Fibroblast of skin of left quadriceps (primary cell): ENCODE data around the gene FNTB.

ENCODE experiments used
- DNase-seq, 2 experiments: peaks; one replicate each; pipeline ENCODE4 v3.0.0-alpha.2; 2013; ENCODE audit warnings: low read depth in 2 of 2

The FNTB gene

DNA sequence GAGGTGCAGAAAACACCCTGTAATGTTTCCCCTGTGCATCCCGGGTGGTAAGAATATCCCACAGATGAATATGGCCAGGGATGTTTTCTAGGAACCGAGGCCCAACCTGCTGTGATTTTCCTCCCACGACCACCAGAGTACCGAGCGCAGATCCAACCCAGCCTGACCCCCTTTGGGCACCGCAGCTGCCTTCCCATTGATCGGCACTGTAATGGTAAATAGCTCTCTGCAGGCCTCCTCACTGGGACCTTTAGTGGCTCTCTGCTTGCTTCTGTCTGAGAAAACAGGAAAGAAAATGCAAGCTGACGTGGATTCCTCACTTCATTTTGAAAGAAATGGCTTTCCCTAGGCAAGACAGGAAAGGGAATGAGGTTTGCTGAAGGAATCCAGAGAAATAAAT lies 12.1 kb upstream of the FNTB start:
- DNase-seq: no peak

DNA sequence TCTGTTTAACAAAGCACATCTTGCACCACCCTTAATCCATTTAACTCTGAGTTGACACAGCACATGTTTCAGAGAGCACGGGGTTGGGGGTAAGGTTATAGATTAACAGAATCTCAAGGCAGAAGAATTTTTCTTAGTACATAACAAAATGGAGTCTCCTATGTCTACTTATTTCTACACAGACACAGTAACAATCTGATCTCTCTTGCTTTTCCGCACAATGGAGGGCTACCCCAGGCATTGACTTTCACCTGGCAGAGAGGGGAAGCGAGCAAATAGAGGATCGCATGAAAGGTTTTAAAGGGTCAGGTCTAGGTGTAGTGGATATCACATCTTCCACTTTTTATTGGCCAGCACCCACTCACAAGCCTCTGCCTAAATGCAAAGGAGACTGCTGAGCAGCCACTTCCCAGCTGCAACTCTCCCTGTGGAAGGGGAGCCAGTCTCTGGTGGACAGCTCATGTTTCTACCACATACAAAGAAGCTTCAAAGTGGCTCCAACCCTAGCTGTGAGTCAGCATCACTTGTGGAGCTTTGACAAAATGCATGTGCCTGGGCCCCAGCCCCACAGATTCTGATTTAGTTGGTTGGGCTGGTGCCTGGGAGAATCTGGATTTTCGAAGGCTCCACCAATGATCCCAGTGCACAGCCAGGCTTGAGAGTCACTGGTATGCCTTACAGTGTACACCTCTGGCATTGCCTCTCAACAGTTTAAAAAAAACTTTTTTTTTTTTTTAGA lies 7.2 kb upstream of the FNTB start:
- no peak for DNase-seq

GRCh38 chr14:64983439-64984310 lies 3.0 kb upstream of the FNTB start:
- peak in 1 of 2 experiments; percentile 28 for DNase-seq

- no peak for DNase-seq
Observed at GRCh38 chr14:64987438-64987767, 708 bp downstream of the FNTB start.

DNA sequence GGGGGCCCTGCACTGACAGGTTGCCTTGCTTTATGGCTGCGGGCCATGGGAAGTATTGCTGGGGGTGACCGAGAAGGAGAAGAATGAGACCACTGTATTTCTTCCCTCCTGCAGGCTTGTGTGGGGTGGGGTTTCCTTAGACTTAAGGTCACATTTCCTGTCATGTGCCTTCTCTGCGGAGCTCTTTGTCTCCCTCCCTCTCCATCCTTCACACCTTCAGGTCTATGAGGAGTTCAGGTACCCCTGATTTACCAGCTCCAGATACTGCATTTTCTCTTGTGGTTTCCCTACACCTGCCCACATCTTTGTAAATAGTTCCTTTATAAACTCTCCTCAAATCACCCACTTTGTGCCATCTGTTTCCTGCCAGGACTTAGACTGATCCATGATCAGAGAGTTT lies 3.6 kb downstream of the FNTB start:
- DNase-seq: no peak

- no peak for DNase-seq
Observed at GRCh38 chr14:64990939-64991338, 4.2 kb downstream of the FNTB start.

DNA sequence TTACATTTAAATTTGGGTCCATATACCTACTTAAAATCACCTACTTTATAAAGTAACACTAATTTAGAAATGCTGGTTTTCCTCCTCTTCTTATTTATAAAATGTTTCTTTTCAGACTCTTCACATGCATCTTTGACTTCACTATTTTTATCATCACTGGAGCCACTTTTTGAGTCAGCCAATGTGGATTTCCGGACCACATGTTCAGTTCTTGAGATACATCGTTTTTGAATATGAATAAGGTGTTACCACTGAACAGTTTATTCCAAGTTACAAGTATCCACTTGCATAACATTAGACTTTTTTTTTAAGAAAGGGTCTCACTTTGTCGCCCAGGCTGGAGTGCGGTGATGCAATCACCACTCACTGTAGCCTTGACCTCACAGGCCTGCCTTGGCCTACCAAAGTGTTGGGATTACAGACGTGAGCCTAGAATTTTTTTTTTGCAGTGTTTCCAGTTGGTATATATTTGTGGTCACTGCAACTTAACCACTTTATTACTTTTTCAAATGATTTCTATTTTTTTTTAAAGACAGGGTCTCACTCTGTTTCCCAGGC lies 5.7 kb downstream of the FNTB start:
- DNase-seq: no peak

DNA sequence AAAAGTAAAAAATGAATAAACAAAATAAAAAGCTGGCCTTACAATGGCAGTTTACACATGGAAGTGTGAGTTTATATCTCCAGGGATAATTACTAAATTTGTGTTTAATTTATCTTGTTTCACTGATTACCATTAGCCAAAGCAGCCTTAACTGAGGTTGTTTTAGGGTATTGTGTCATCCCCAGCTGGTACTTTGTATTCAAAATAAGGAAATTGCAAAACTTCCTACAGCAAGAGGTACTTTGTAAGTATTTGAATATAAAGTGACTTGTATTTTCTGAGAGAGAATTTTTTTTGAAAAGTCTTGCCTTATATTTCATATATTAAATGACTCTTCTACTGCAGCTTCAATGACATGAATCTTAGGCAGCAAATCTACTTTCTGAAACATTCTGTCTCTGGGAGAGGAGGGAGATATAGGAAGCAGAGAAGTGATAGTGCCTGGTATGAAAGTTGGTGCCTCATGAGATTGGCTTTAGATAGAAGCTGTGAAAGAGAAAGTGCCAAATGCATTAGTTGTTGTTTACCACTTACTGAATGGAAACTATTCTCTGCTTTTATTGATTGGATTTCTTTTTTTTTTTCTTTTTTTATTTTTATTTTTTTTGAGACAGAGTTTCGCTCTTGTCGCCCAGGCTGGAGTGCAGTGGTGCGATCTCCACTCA lies 6.7 kb downstream of the FNTB start:
- DNase-seq: no peak

GRCh38 chr14:64994540-64994939 lies 7.8 kb downstream of the FNTB start:
- no peak for DNase-seq

GRCh38 chr14:64995291-64995690 lies 8.6 kb downstream of the FNTB start:
- no peak for DNase-seq

GRCh38 chr14:64997108-64997794 lies 10.6 kb downstream of the FNTB start:
- no peak for DNase-seq

- no peak for DNase-seq
Observed at GRCh38 chr14:64998455-64998931, 11.8 kb downstream of the FNTB start.

GRCh38 chr14:65000898-65001591 lies 14.3 kb downstream of the FNTB start:
- no peak for DNase-seq

- no peak for DNase-seq
Observed at GRCh38 chr14:65001723-65002122, 15.0 kb downstream of the FNTB start.

DNA sequence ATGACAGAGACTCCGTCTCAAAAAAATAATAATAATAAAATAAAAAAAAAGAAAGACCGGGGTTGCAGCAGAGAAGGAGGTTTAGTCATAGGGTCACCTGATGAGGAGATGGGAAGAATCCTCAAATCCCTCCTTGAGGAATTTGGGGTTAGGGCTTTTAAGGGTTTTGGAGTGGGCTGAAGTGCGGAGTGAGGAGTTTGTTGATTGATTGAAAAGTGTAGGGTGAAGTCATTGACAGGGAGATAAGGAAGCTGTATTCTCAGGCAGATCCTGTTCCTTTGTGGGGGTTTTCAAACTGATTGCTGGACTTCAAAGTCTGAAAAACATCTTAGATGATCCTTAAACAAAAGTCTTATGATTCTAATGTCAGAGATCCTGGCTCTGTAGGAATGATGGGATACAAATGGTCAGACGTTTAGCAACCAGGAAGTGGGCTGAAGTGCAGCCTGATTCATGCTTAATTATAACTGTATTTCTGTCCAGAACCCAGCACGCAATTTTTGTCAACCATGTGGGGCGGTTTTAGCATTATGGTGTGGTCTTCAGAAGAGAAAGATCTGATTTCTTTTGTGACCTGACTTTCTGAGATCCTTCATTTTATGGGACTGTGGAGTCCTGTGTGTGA lies 16.0 kb downstream of the FNTB start:
- DNase-seq: no peak

- no peak for DNase-seq
Observed at GRCh38 chr14:65003394-65003793, 16.7 kb downstream of the FNTB start.

- no peak for DNase-seq
Observed at GRCh38 chr14:65006261-65006721, 19.6 kb downstream of the FNTB start.

- no peak for DNase-seq
Observed at GRCh38 chr14:65007202-65007601, 20.5 kb downstream of the FNTB start.

DNA sequence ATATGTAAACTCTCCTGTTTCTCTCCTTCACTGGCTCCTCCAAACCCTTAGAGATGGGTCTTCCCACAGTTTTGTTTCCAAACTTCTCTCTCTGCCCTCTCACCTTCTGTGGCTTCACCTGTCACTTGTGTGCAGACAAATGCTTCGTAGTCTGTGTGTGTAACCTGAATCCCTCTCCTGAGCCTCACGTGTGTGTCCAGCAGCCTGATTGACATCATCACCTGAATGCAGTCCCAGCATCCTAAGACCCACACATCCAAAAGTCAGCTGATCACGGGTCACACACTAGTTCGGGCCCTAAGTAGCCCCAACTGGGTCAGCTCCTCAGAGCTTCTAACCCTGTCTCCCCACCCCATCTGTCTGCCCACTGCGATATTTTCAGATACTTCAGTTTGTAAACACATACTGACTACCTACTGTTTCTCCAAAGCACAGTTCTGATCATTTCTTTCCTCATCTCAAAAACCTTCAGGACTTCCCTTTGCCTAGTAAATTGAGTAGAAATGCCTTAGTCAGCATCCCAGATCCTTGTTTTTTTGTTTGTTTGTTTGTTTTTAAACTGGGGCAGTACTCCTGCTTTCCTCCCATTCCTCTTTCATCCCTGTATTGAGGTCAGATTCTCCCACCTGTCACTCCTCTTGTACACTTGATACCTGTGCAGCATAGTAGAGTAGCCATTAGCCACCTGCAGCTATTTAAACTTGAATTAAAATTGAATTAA lies 23.7 kb downstream of the FNTB start:
- DNase-seq: no peak

GRCh38 chr14:65011538-65011937 lies 24.8 kb downstream of the FNTB start:
- DNase-seq: no peak
